ENCODE data around the gene FGF14. TPM values are rescaled to one million over a fixed set of nuclear protein-coding genes. Genes with fewer than 3 reads are reported as not detected.

FGF14 gene
- polyA plus RNA-seq, 1 of the 3 experiments (the other 2 are of a cell fraction), result 0.20 TPM

DNA sequence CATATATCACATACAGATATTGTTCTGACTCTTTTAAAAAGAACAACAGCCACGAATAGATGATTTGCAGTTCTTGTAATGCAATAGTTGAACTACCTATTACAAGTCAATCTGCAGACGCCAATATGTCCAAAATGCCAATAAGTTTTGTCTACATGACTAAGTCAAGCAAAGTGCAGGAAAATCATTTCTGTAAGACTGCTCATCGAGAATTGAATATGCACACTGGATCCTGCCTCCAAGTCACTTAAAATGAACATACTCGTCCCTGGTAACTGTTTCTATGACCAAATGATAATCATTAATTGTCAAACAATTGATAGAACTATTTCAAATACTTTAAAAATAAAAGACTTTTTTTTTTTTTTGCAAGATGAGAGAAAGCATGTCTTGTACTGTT lies 573.7 kb downstream of the FGF14 start:
- CTCF ChIA-PET, result no interaction called here
- H4K20me1 ChIP-seq (ENCODE audit: insufficient read depth), result no peaks in the 10 kb centered on the region

GRCh38 chr13:101817898-101818297 lies 584.0 kb downstream of the FGF14 start:
- ChIA-PET CTCF (interaction anchor here (1.3 kb wide), 1 partner anchor 9 kb away, joined by 4 read pairs; no protein-coding TSS in a partner anchor), POLR2A (no interaction called here)
- no peaks in the 10 kb centered on the region for H3F3A ChIP-seq (replicated peaks; ENCODE audit: insufficient read depth)
- no peak overlapping the region for H3K4me3 ChIP-seq (ENCODE audit: low read depth in 2 of 2, low read length in 1 of 2)
- no peaks in the 10 kb centered on the region for H4K20me1 ChIP-seq (ENCODE audit: insufficient read depth)
- H3K4me1 ChIP-seq (ENCODE audit: control insufficient read depth in 1 of 2, insufficient read depth in 2 of 2, low read depth in 1 of 2, low read length in 1 of 2), result no peaks in the 10 kb centered on the region; a peak in 2 of 4 replicates
- no peak overlapping the region for H2AFZ ChIP-seq (ENCODE audit: low read depth)
- no peak for DNase-seq
- H3K27ac ChIP-seq (ENCODE audit: low read depth in 2 of 2, low read length in 1 of 2), result no peak overlapping the region
- H3K4me2 ChIP-seq, result no peak overlapping the region
- H3K27me3 ChIP-seq (ENCODE audit: insufficient read depth), result no peaks in the 10 kb centered on the region
- H3K9me3 ChIP-seq, result no peaks in the 10 kb centered on the region
- TF ChIP-seq MXI1 (IDR thresholded peaks at IDR 0.05; ENCODE audit: low read depth, low read length) (no peak), JUND (IDR thresholded peaks at IDR 0.05) (no peak), NFIC (IDR thresholded peaks at IDR 0.05; ENCODE audit: borderline replicate concordance) (no peak), FOSL2 (IDR thresholded peaks at IDR 0.05; ENCODE audit: borderline replicate concordance, low read depth) (no peak), EZH2phosphoT487 (IDR thresholded peaks at IDR 0.05; ENCODE audit: borderline replicate concordance, low read depth) (no peak), POLR2AphosphoS5 (IDR thresholded peaks at IDR 0.05; ENCODE audit: low read depth, low read length) (no peak), RAD21 (IDR thresholded peaks at IDR 0.05; ENCODE audit: low read length) (no peak), SIN3A (IDR thresholded peaks at IDR 0.05; ENCODE audit: borderline replicate concordance, low read depth, low read length) (no peak)
- TF ChIP-seq, protein P1, sequence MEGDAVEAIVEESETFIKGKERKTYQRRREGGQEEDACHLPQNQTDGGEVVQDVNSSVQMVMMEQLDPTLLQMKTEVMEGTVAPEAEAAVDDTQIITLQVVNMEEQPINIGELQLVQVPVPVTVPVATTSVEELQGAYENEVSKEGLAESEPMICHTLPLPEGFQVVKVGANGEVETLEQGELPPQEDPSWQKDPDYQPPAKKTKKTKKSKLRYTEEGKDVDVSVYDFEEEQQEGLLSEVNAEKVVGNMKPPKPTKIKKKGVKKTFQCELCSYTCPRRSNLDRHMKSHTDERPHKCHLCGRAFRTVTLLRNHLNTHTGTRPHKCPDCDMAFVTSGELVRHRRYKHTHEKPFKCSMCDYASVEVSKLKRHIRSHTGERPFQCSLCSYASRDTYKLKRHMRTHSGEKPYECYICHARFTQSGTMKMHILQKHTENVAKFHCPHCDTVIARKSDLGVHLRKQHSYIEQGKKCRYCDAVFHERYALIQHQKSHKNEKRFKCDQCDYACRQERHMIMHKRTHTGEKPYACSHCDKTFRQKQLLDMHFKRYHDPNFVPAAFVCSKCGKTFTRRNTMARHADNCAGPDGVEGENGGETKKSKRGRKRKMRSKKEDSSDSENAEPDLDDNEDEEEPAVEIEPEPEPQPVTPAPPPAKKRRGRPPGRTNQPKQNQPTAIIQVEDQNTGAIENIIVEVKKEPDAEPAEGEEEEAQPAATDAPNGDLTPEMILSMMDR (IDR thresholded peaks at IDR 0.05), result no peak
- H3K36me3 ChIP-seq (replicated peaks in 1 of 2; ENCODE audit: control insufficient read depth in 1 of 2, insufficient read depth in 2 of 2, low read length in 1 of 2), result no peaks in the 10 kb centered on the region
- H3K9me2 ChIP-seq, result no peaks in the 10 kb centered on the region
- 78% methylated on average over 3 of the region's 3 CpGs for whole genome bisulfite sequencing (ENCODE audit: low lambda C conversion rate)
- no peak overlapping the region for H3K9ac ChIP-seq
- no peaks in the 10 kb centered on the region for H3K79me2 ChIP-seq (ENCODE audit: insufficient read depth)

More for the DNA sequence above, 573.7 kb downstream of the FGF14 start:
- no peaks in the 10 kb centered on the region for H3K36me3 ChIP-seq (replicated peaks in 1 of 2; ENCODE audit: control insufficient read depth in 1 of 2, insufficient read depth in 2 of 2, low read length in 1 of 2)
- H3K27ac ChIP-seq (ENCODE audit: low read depth in 2 of 2, low read length in 1 of 2), result no peak overlapping the region
- H3F3A ChIP-seq (replicated peaks; ENCODE audit: insufficient read depth), result no peaks in the 10 kb centered on the region
- WGBS (ENCODE audit: low lambda C conversion rate), result 68% methylated on average over 4 of the region's 4 CpGs
- H3K4me2 ChIP-seq, result no peak overlapping the region
- peaks cover 0 to 8% of the 10 kb centered on the region in 2 experiments; a peak in 2 of 4 replicates for H3K4me1 ChIP-seq (ENCODE audit: control insufficient read depth in 1 of 2, insufficient read depth in 2 of 2, low read depth in 1 of 2, low read length in 1 of 2)
- no peaks in the 10 kb centered on the region for H3K9me2 ChIP-seq
- H3K4me3 ChIP-seq (ENCODE audit: low read depth in 2 of 2, low read length in 1 of 2), result no peak overlapping the region
- H3K9me3 ChIP-seq, result no peaks in the 10 kb centered on the region
- DNase-seq, result no peak
- TF ChIP-seq MXI1 (IDR thresholded peaks at IDR 0.05; ENCODE audit: low read depth, low read length) (no peak), GATA2 (CRISPR knock-in tag; IDR thresholded peaks at IDR 0.05) (no peak), CHD2 (IDR thresholded peaks at IDR 0.05; ENCODE audit: low read length, partially characterized antibody) (no peak), TAF1 (IDR thresholded peaks at IDR 0.05; ENCODE audit: borderline replicate concordance, low read depth, low read length) (no peak), TEAD4 (IDR thresholded peaks at IDR 0.05; ENCODE audit: borderline replicate concordance, insufficient read depth) (no peak), RAD21 (IDR thresholded peaks at IDR 0.05; ENCODE audit: low read length) (no peak)
- no peak overlapping the region for H2AFZ ChIP-seq (ENCODE audit: low read depth)
- POLR2A ChIA-PET, result no interaction called here
- no peak overlapping the region for H3K9ac ChIP-seq
- H3K79me2 ChIP-seq (ENCODE audit: insufficient read depth), result no peaks in the 10 kb centered on the region
- no peaks in the 10 kb centered on the region for H3K27me3 ChIP-seq (ENCODE audit: insufficient read depth)

Measured in SK-N-SH (cell line).